Activated naive CD8-positive, alpha-beta T cell treated with anti-CD3 and anti-CD28 coated beads for 36 hours (primary cell): ENCODE data around the gene SEPTIN5. TPM values are rescaled to one million over a fixed set of nuclear protein-coding genes. Genes with fewer than 3 reads are reported as not detected.
"Not testable (repeated sequence)": the region's sequence is repeated elsewhere in the genome, so short reads cannot be mapped to it uniquely, and the experiment has no call there.

Experiments used
- DNase-seq: peaks from one replicate; pipeline ENCODE4 v3.0.0; 2021
- H3K27ac Mint-ChIP-seq: one replicate; pipeline ENCODE4 v1.8.0; 2022; ENCODE audit warnings: mild to moderate bottlenecking, moderate library complexity, mixed read lengths
- H3K27me3 Mint-ChIP-seq: one replicate; pipeline ENCODE4 v1.8.0; 2022; ENCODE audit warnings: mild to moderate bottlenecking, mixed read lengths
- H3K36me3 Mint-ChIP-seq: one replicate; pipeline ENCODE4 v1.8.0; 2021; ENCODE audit warnings: mild to moderate bottlenecking, mixed read lengths
- H3K4me1 Mint-ChIP-seq: one replicate; pipeline ENCODE4 v1.8.0; 2021; ENCODE audit warnings: mixed read lengths
- H3K4me3 Mint-ChIP-seq: one replicate; pipeline ENCODE4 v1.8.0; 2022; ENCODE audit warnings: mild to moderate bottlenecking, moderate library complexity, mixed read lengths
- H3K9me3 Mint-ChIP-seq: one replicate; pipeline ENCODE4 v1.8.0; 2022; ENCODE audit warnings: mixed read lengths
- total RNA-seq, 2 experiments: library from RNA; stranded (reverse); gene quantifications; one replicate each; pipeline ENCODE4 v1.2.3, GENCODE V29; 2021

SEPTIN5 gene
- total RNA-seq, 2 experiments from 2014 or later = 1.1 to 1.3 TPM

GRCh38 chr22:19720150-19720827, 6.0 kb downstream of the SEPTIN5 start:
- Mint-ChIP-seq H3K4me1 (peaks cover 15% of the 10 kb centered on the region), H3K36me3 (no peaks in the 10 kb centered on the region), H3K27ac (no peak overlapping the region), H3K27me3 (peaks cover 51% of the 10 kb centered on the region), H3K4me3 (no peak overlapping the region), H3K9me3 (no peaks in the 10 kb centered on the region)
- DNase-seq = no peak

- DNase-seq = no peak
- peaks cover 54% of the 10 kb centered on the region for H3K27me3 Mint-ChIP-seq
- H3K36me3 Mint-ChIP-seq = no peaks in the 10 kb centered on the region
- peaks cover 15% of the 10 kb centered on the region for H3K4me1 Mint-ChIP-seq
- H3K27ac Mint-ChIP-seq = no peak overlapping the region
- no peak overlapping the region for H3K4me3 Mint-ChIP-seq
- no peaks in the 10 kb centered on the region for H3K9me3 Mint-ChIP-seq
Measured at GRCh38 chr22:19720999-19721329, 6.7 kb downstream of the SEPTIN5 start.

DNA sequence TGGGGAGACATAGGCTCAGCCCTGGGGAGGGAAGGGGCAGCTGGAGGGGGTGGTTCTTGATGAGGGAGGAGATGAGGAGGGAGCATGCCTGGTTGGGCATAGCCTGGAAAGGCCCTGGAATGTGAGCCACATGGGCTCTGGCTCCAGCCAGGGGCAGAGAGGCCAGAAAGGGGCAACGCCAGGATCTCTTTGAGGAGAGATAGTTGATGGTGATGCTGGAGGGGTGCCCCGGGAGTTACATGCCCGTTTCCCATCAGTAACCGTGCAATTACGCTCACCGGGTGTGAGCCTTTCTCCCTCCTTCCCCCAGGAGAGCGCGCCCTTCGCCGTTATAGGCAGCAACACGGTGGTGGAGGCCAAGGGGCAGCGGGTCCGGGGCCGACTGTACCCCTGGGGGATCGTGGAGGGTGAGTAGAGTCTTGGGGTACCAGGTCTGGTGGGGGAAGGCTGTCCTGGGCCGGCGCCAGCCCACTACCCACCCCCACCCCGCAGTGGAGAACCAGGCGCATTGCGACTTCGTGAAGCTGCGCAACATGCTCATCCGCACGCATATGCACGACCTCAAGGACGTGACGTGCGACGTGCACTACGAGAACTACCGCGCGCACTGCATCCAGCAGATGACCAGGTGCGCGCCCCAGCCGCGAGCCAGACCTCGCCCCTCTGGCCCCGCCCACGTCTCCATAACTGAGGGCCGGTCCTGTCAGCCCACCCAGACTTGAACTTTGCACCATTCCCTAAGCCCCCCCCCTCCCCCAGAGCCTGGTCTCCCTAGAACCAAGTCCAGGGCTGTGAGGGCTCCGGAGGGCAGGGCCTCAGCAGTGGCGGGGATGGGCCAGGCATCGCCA, 7.3 kb downstream of the SEPTIN5 start:
- Mint-ChIP-seq H3K9me3 (no peaks in the 10 kb centered on the region), H3K36me3 (no peaks in the 10 kb centered on the region), H3K4me1 (peaks cover 15% of the 10 kb centered on the region), H3K27ac (no peak overlapping the region), H3K27me3 (peaks cover 54% of the 10 kb centered on the region), H3K4me3 (no peak overlapping the region)
- no peak for DNase-seq

- Mint-ChIP-seq H3K9me3 (no peaks in the 10 kb centered on the region), H3K4me1 (peaks cover 15% of the 10 kb centered on the region), H3K4me3 (no peak overlapping the region), H3K36me3 (no peaks in the 10 kb centered on the region), H3K27me3 (peaks cover 57% of the 10 kb centered on the region), H3K27ac (no peak overlapping the region)
- no peak for DNase-seq
Measured at GRCh38 chr22:19722178-19722981, 8.1 kb downstream of the SEPTIN5 start.

DNA sequence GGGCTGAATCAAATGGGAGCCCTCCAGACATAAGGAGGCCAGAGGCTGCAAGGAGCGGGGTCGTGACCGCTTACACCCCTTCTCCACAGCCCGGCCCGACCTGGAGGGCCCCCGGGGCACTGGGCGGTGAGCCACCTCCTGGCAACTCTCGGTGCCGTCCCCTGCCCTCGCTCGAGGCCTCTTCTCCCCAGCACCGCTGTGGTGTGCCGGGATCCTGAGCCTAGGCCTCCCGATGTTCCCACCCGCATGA, 8.6 kb downstream of the SEPTIN5 start:
- H3K27me3 Mint-ChIP-seq = peaks cover 58% of the 10 kb centered on the region
- no peaks in the 10 kb centered on the region for H3K36me3 Mint-ChIP-seq
- H3K9me3 Mint-ChIP-seq = no peaks in the 10 kb centered on the region
- H3K4me1 Mint-ChIP-seq = peaks cover 11% of the 10 kb centered on the region
- no peak overlapping the region for H3K4me3 Mint-ChIP-seq
- DNase-seq = no peak
- no peak overlapping the region for H3K27ac Mint-ChIP-seq

GRCh38 chr22:19723232-19723982, 9.1 kb downstream of the SEPTIN5 start, which contains the start of gene GP1BB:
TSS of gene GP1BB (plus strand) at chr22:19723539. CDS start at chr22:19723570, 31 bp downstream.
- DNase-seq = peak; percentile 59
- Mint-ChIP-seq H3K9me3 (no peaks in the 10 kb centered on the region), H3K4me3 (peak within 1 kb of the TSS; percentile 22), H3K4me1 (peaks cover 11% of the 10 kb centered on the region), H3K36me3 (no peaks in the 10 kb centered on the region), H3K27me3 (peaks cover 58% of the 10 kb centered on the region), H3K27ac (no peak within 1 kb of the TSS)

- peak; percentile 65 for DNase-seq
- Mint-ChIP-seq H3K9me3 (no peaks in the 10 kb centered on the region), H3K27me3 (peaks cover 56% of the 10 kb centered on the region), H3K27ac (no peak overlapping the region), H3K36me3 (no peaks in the 10 kb centered on the region), H3K4me1 (peaks cover 10% of the 10 kb centered on the region), H3K4me3 (peak overlapping the region; percentile 52)
Measured at GRCh38 chr22:19723983-19724827, 9.9 kb downstream of the SEPTIN5 start.

- Mint-ChIP-seq H3K27me3 (peaks cover 49% of the 10 kb centered on the region), H3K4me3 (peak overlapping the region; percentile 52), H3K4me1 (peaks cover 5% of the 10 kb centered on the region), H3K27ac (no peak overlapping the region), H3K36me3 (no peaks in the 10 kb centered on the region), H3K9me3 (no peaks in the 10 kb centered on the region)
- no peak for DNase-seq
Measured at GRCh38 chr22:19724927-19725661, 10.8 kb downstream of the SEPTIN5 start.

DNA sequence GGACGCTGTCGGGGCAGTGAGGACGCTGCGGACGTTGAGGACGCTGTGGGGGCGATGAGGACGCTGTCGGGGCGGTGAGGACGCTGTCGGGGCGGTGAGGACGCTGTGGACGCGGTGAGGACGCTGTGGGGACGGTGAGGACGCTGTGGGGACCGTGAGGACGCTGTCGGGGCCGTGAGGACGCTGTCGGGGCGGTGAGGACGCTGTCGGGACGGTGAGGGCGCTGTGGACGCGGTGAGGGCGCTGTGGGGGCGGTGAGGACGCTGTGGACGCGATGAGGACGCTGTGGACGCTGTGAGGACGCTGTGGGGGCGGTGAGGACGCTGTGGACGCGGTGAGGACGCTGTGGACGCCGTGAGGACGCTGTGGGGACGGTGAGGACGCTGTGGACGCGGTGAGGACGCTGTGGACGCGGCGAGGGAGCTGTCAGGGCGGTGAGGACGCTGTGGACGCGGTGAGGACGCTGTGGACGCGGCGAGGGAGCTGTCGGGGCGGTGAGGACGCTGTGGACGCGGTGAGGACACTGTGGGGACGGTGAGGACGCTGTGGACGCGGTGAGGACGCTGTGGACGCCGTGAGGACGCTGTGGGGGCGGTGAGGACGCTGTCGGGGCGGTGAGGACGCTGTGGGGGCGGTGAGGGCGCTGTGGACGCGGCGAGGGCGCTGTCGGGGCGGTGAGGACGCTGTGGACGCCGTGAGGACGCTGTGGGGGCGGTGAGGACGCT, 11.9 kb downstream of the SEPTIN5 start:
- not testable (repeated sequence) for DNase-seq
- H3K27me3 Mint-ChIP-seq = peaks cover 39% of the 10 kb centered on the region

DNA sequence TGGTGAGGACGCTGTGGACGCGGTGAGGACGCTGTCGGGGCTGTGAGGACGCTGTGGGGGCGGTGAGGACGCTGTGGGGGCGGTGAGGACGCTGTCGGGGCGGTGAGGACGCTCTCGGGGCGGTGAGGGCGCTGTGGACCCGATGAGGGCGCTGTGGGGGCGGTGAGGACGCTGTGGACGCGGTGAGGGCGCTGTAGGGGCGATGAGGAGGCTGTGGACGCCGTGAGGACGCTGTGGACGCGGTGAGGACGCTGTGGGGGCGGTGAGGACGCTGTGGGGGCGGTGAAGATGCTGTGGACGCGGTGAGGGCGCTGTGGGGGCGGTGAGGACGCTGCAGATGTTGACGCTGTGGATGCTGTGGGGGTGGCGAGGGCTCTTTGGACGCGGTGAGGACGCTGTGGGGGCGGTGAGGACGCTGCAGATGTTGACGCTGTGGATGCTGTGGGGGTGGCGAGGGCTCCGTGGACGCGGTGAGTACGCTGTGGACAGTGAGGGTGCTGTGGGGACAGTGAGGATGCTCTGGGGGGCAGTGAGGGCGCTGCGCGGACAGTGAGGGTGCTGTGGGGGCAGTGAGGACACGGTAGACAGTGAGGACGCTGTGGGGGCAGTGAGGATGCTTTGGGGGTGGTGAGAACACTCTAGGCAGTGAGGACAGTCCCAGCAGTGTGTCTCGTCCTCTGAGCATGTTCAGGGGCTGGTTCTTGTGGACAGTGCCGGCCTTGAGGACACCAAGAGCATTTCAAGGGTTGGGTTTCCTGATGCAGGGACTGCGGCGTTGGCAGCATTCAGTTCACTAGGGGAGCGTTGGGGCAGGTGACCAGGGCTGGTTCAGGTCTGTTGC, 13.2 kb downstream of the SEPTIN5 start:
- no peak for DNase-seq
- H3K4me3 Mint-ChIP-seq = no peak overlapping the region
- peaks cover 31% of the 10 kb centered on the region for H3K27me3 Mint-ChIP-seq
- no peaks in the 10 kb centered on the region for H3K36me3 Mint-ChIP-seq
- H3K9me3 Mint-ChIP-seq = no peaks in the 10 kb centered on the region
- H3K4me1 Mint-ChIP-seq = peaks cover 5% of the 10 kb centered on the region
- H3K27ac Mint-ChIP-seq = no peak overlapping the region

More for the DNA sequence above, 11.9 kb downstream of the SEPTIN5 start:
- not testable (repeated sequence) for H3K27ac Mint-ChIP-seq, H3K4me1 Mint-ChIP-seq, H3K36me3 Mint-ChIP-seq, H3K9me3 Mint-ChIP-seq, H3K4me3 Mint-ChIP-seq

- Mint-ChIP-seq H3K4me3 (no peak overlapping the region), H3K27ac (no peak overlapping the region), H3K27me3 (peaks cover 23% of the 10 kb centered on the region), H3K36me3 (no peaks in the 10 kb centered on the region), H3K4me1 (peaks cover 4% of the 10 kb centered on the region), H3K9me3 (no peaks in the 10 kb centered on the region)
- DNase-seq = no peak
Measured at GRCh38 chr22:19728271-19728670, 14.0 kb downstream of the SEPTIN5 start.

GRCh38 chr22:19728836-19729235, 14.5 kb downstream of the SEPTIN5 start:
- Mint-ChIP-seq H3K36me3 (no peaks in the 10 kb centered on the region), H3K27me3 (peaks cover 20% of the 10 kb centered on the region), H3K27ac (no peak overlapping the region), H3K4me1 (peaks cover 4% of the 10 kb centered on the region), H3K9me3 (no peaks in the 10 kb centered on the region), H3K4me3 (no peak overlapping the region)
- DNase-seq = no peak
